Activated CD4-positive, CD25-positive, alpha-beta regulatory T cell (primary cell): Measurements from ENCODE around the gene GABRB2.

Experiments used
- DNase-seq, 4 experiments: peaks; one replicate each; lab custom pipeline; 2025; lab: John Stamatoyannopoulos, UW

The GABRB2 gene

DNA sequence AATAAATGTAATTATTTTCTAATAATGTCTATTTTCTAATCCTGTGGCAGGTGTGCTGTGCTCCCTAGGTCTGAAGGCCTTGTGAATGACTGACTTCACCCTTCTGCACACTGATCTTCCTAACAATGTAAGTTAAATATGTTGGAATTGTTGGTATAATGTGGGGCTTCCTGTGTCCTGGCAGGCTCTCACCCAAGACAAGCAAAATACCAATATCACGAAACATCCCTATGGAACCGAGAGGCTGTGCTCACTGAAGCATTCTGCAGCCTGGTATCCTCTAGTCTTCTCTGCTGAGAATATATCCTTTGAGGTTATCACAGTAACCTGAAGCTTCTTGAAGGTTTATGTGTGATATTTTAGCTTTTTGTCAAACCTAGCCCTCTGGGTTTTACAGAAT lies 159.4 kb downstream of the GABRB2 start:
- no peak for DNase-seq

- DNase-seq: no peak
Measured at GRCh38 chr5:161385027-161385426, 161.5 kb downstream of the GABRB2 start.

GRCh38 chr5:161382685-161383084 lies 163.8 kb downstream of the GABRB2 start:
- DNase-seq: no peak

GRCh38 chr5:161380486-161380885 lies 166.0 kb downstream of the GABRB2 start:
- no peak for DNase-seq

DNA sequence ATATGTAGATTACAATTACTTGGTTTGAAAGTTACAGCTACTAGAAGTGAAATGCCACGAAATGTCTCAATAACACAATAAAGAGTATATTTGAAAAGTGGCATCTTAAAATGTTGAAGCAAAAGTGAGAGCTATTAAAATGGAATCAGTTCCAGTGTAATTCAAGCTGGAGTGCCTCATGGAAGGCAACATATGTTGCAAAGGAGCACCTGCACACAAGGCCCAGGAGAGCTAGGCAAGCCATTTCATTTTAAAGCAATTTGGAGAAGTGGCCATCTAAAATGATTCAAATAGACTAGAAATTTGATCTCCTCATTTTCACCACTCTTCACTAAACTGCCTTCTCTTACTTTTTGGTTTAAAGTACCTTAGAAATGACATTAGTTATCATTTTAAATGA lies 167.8 kb downstream of the GABRB2 start:
- DNase-seq: no peak

GRCh38 chr5:161376034-161376433 lies 170.5 kb downstream of the GABRB2 start:
- DNase-seq: no peak

DNA sequence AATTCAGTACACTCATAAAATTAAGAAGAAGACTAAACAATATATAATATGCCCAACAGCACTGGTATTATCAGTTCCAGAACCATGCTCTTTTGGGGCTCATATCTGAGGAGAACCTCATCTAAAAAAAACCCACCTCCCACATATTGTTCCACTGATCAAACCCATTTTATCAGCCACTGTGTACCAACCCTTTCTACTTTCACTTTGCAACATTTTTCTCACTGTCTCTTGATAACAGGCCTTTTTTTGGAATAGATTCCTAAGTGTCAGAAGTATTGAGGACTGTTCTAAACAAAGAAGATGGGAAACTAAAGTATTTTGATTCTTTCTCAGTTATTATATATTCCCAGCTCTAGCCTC lies 173.2 kb downstream of the GABRB2 start:
- DNase-seq: no peak

- DNase-seq: no peak
Measured at GRCh38 chr5:161372682-161373344, 173.7 kb downstream of the GABRB2 start.

DNA sequence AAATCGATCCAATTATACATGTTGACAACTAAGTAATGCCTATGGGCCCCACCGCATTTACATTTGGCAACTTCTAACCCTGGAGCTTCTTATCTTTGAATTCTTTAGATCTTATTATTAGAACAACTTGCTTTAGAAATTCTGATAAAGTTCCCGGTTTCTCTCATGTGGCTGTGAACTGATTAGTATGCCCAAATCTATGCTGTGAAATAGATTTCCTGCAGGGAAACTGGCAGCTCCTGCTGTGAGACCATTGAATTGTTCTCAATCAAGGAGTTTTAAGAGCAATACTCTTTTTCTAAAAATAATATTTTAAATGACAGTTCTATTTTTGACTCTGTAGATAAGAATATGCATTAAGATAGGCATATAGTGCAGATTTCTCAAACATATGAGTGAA lies 177.5 kb downstream of the GABRB2 start:
- DNase-seq: no peak

DNA sequence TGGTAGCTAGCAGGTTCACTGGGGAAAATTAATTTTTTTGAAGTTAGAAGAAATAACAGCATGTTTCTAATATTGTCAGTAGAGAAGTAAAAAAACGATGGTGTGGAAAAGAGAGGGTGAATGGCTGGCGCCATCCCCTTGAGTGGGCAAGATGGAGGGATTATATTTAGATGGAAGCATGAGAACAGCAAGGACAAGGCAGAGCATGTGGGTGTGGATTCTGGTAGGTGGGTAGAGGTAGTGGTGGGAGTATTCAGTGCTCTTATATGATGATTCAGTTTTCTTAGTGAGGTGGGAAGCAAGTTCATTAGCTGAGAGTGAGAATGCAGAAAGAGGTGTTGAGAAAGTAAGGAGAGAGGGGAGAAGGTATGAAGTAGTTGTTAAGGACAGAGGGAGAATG lies 188.1 kb downstream of the GABRB2 start:
- no peak for DNase-seq

DNA sequence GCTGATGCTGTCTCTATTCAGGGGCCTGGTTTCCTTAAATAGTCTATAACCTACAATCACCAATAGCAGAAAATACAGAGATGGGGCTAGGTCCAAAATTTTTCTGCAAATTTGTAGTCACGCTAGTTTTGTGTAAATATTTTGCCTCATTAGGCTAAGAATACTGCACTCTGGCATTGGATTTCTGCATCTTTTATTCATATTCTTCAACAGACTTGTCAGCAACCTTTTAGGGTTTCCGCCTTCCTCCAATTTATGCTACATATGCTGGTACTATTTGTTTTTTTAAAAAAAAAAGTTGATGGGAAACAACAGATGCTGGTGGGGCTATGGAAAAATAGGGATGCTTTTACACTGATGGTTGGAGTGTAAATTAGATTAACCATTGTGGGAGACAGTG lies 202.3 kb downstream of the GABRB2 start:
- no peak for DNase-seq

GRCh38 chr5:161342886-161343285 lies 203.6 kb downstream of the GABRB2 start:
- DNase-seq: no peak

DNA sequence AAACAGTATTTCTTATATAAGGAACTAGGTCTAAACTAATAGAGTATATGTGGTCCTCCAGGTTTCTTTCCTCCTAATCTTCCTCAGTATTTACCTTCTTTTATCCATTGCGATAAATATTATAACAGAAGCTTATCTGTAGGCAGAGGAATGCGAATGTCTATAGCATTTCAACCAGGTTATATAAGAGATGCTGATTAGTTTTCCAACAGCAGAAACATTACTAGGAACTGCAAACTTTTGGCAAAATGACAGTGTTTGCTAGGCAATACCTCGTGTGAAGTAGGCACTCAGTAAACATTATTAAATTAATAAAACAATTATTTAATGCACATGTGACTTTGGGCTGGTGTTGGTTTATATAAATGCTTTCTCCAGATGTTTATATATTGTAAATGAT lies 206.5 kb downstream of the GABRB2 start:
- no peak for DNase-seq

- DNase-seq: no peak
Measured at GRCh38 chr5:161333194-161333880, 213.2 kb downstream of the GABRB2 start.

GRCh38 chr5:161332343-161332742 lies 214.2 kb downstream of the GABRB2 start:
- no peak for DNase-seq

DNA sequence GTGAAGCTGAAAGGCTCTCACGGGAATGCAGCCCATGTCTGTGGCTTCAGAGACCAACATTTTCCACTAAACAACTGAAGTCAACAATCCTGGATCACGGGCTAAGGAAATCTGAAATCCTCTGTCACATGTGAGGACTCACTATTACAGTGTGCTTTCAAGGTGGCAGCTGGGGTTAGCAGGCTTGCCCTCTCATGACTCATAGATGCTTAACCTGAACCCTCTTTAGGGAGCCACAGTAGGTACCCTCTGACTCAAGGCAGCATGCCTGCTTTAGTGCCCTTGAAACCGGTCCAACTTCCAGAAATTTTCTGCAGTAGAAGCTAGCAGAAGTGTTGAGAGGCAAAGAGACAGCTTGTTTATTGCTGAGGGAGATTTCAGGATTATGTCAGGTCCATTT lies 232.5 kb downstream of the GABRB2 start:
- no peak for DNase-seq

GRCh38 chr5:161312882-161313281 lies 233.6 kb downstream of the GABRB2 start:
- DNase-seq: no peak

- DNase-seq: no peak
Measured at GRCh38 chr5:161311965-161312364, 234.6 kb downstream of the GABRB2 start.

DNA sequence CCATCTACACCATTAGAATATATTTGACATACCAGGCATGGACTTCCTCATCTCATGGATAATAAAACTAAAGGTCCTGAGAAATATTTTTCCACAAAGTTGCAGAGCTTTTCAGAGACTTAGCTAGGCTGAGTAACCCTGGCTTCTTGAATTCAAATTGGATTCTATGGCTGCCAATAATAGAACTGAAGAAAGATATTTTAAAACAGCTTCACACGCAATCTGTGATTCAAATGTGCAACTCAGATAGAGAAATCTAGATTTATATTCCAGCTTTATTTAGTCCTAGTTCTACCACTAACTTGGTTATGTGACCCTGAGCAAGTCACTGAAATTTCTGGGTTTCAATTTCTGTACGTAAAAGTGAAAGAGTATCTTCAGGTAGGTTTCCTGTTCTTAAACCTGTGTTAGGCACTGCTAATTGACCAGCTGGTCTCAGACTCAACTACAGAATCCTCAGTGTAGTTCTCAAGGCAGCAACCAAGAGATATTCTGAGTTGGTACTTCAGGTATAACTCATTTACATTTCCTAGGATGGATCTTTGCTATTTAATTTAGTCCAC lies 235.3 kb downstream of the GABRB2 start:
- DNase-seq: no peak

DNA sequence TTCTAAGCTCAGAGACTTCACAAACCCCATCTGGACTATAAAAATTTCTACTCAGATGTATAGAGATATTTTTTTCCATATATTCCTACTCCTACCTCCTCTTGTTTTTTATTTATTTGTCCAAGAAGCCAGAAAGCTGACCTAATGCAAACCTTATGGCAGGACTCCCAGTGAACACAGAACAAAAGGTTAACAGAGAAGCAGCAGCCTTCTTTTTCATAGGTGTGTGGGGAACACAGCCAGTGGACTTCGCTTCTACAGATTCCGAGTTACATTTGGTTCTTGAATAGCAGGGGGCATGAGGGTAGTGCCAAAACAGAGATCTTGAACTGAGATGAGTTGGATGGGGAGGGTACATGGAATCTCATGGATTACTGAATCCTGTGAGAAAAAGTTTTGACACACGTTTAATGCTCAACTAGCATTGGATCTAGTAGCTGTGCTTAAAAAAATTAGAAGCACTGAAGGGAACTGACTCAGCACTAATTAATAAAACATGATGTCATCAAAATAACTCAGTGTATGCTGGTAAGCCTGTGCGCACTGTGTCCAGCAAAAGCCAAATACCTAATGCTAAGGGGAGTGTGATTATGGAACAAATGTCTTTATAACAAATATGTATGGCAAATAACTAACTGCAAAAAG lies 240.1 kb downstream of the GABRB2 start:
- no peak for DNase-seq

- no peak for DNase-seq
Measured at GRCh38 chr5:161305601-161306000, 240.9 kb downstream of the GABRB2 start.

DNA sequence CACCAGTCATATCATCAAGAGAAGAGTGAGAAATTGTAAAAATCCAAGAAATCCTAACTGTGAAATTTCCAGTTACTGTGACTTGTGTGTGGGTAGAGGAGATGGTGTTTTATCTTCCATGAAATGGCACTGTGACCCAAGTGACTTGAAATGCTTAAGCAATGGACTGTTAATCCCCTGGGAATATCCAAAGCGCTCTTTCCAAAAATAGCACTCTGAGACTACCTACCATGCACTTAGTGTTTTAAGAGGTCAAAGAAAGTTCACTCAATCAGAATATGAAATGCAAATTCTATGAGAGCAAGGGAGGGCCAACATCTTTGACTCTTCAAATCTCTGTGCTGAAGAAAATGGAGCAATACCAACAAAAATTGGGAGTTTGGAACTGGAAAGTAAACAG lies 244.0 kb downstream of the GABRB2 start:
- DNase-seq: no peak

- DNase-seq: no peak
Measured at GRCh38 chr5:161301586-161301985, 244.9 kb downstream of the GABRB2 start.
